ENCODE results near the gene SUPT4H1.

SUPT4H1 gene

GRCh38 chr17:58303971-58304749, 47.8 kb downstream of the SUPT4H1 start:
- DNase-seq (ENCODE audit: low spot score): peak; percentile 54

- no peak for DNase-seq (ENCODE audit: low spot score)
These were observed 48.9 kb downstream of the SUPT4H1 start for GRCh38 chr17:58302919-58303585.

GRCh38 chr17:58302171-58302918, 49.7 kb downstream of the SUPT4H1 start:
- no peak for DNase-seq (ENCODE audit: low spot score)

GRCh38 chr17:58301504-58302150, 50.4 kb downstream of the SUPT4H1 start:
- no peak for DNase-seq (ENCODE audit: low spot score)

- DNase-seq (ENCODE audit: low spot score): no peak
These were observed 51.7 kb downstream of the SUPT4H1 start for GRCh38 chr17:58300336-58300735.

Measured in kidney tubule cell (primary cell).